Left renal pelvis (tissue), 4 donors: ENCODE measurements around the gene FECH. TPM values are rescaled to one million over a fixed set of nuclear protein-coding genes. Genes with fewer than 3 reads are reported as not detected.
"Not testable (repeated sequence)": the region's sequence is repeated elsewhere in the genome, so short reads cannot be mapped to it uniquely, and the experiment has no call there.

Experiments used
- DNase-seq, 4 donors: peaks; one replicate each; pipeline ENCODE4 v3.0.0-alpha.2; 2013; ENCODE audit warnings: low read depth in 4 of 4, low spot score in 3 of 4
- polyA plus RNA-seq, 4 donors: library from polyadenylated mRNA; unstranded; fragments of 120-200 nt; gene quantifications; one replicate each; pipeline ENCODE4 v1.2.1, GENCODE V29; 2013; ENCODE audit not compliant: insufficient read length in 4 of 4

FECH gene, protein sequence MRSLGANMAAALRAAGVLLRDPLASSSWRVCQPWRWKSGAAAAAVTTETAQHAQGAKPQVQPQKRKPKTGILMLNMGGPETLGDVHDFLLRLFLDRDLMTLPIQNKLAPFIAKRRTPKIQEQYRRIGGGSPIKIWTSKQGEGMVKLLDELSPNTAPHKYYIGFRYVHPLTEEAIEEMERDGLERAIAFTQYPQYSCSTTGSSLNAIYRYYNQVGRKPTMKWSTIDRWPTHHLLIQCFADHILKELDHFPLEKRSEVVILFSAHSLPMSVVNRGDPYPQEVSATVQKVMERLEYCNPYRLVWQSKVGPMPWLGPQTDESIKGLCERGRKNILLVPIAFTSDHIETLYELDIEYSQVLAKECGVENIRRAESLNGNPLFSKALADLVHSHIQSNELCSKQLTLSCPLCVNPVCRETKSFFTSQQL
- 10 to 100 TPM; 37.7 to 49.4 (median 41.2) TPM for polyA plus RNA-seq

DNA sequence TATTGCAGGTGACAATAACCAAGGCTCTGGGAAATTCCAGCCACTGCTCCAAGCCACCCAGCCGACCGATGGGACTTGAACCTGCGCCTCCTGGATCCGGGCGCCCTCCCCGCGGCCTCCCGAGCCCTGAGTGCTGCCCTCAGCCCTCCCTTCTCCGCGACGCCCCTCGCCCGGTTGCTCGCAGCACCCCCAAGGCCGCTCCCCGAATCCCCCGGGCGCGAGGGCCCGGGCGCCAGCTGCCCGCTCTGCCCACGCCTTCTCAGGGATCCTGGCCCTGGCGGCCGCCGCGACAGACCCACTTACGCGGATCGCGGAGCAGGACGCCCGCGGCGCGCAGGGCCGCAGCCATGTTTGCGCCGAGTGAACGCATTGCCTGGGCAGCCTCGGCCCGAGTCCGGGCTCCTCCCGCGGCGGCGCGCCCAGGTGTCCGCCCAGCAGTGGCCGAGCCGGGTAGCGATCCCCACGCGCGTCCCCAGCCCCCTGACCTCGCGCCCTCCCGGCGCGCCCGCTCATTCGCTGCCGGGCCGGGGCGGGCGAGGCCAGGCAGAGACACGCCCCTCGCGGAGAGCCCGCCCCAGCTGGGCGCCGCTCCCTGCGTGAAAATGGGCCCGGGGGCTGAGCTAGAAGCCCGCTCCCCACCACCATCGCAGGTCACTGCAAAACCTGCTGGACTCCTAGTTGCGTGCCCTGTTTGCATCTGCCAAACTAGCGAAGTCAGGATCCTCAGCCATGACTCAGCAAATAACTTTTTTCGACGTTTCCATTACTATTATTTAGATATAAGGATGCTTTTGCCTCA, at the start of gene FECH:
FECH (minus strand) TSS at position 452 of the 799 bp plus-strand sequence; CDS start at position 370, 82 bp downstream.
- DNase-seq: peak; percentile 29 to 43 (median 33)

DNA sequence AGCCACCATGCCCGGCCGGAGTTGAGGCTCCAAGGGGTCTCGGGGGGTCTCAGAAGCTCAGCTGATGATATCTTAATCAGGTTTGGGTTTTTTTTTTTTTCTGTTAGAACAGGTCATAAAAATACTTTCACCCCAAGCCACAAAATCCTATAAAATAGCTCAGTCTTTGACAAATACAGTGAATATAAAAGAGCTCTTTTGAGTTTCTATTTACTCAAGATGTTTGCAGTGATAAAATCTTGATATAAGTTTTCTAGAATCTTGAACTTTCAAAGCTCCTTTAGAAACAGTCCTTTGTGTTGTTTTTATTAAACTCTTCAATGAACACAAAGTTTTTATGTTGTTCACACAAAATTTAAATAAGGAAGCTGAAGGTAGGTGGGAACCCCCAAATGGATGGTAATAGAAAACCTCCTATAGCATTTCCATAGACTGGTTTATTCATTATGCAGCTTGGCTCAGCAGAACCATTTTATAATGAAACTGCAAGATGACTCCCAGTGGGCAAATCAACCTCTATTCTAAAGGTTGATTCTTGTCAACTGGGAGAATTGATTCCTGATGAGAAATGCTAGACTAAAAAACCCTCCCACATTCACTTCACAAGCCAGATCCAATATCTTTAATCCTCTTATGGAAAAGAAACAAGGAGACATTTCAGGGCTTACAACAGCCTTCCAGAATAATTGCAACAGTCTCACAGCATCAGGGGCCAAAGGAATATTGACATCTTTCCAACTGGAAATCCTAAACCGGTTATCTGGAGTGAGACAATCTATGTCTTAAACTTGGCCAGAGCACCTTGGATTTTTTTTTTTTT, 48.7 kb upstream of the FECH start:
- no peak for DNase-seq

DNA sequence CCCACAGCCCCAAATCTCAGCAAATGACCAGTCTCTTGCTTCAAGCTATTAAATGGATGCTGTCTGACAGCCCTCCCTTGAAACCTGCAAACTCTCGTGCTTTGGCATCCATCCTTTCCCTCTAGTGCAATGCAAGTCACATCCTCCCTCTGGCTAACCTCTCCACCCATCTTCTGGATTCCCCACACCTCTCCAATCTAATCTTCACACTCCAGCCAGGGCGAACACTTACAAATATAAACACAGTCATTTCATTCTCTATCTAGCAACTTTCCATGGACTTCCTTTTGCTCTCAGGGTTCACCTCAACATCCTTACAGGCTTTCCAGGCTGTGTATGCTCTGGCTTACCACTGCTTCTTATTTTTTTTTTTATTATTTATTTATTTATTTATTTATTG, 45.2 kb upstream of the FECH start:
- DNase-seq: no peak

DNA sequence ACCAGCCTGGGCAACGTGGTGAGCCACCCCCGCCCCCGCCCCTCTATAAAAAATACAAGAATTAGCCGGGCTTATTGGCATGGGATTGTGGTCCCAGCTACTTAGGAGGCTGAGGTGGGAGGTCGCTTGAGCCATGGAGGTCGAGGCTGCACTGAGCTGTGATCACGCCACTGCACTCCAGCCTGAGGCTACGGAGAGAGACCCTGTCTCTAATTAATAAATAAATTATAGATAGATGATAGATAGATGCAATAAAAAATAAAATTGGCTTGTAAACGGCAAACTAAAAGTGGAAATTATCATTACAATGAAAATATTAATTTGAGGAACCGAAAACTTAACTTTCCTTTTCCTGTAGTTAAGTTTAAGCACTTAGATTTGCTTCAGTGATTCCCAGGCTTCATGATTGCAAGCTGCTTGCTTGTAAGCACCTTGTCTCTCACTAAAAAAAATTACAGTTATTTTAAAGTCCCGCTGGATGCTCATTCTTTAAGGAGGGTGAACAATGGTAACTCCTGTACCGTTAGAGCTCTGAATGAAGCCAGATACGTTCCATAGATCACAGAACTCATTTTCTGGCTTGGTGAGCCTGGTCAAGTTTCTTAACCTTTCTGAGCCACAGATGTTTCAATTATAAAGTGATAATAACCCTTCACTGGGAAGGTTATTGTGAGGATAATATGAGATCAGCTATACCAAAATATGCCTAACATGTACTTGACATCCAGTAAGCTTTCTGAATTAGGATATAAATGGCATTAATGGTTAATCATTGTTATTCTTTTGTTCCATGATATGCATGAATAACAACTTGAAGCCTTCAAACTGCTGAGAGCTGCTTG, 44.5 kb upstream of the FECH start:
- no peak for DNase-seq

DNA sequence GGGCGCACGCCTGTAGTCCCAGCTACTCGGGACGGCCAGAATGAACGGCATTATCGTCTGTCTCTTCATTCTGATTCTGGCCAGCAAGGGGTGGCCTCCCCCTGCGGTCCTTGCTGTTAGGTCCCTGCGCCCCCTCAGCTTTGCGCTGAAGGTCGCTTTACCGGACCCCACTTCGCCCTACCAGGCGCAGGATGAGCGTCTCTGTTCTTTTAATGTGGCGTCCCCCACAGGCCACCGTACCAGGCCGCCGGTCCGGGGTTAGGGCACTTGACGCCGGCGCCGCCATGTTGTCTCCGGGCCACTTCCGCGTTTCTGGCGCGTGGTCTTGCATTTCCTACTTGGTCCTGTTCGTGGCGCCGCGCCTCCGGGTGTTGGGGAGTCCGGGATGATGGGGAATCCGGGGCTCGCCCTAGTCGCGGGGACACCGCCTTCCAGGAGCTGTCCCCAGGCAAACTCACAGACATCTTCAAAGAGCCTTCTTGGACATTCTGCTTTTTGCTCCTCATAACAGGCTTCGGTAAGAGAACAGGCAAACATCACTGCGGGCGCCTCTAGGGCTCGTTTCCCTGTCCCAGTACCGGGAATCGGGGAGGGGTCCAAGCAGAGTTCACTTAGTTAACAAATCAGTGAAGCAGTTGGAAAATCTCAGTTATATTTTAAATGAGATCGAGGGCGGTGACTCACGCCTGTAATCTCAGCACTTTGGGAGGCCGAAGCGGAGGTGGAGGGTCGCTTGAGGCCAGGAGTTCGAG, 43.7 kb upstream of the FECH start:
- DNase-seq: peak; percentile 78 to 89 (median 87)

DNA sequence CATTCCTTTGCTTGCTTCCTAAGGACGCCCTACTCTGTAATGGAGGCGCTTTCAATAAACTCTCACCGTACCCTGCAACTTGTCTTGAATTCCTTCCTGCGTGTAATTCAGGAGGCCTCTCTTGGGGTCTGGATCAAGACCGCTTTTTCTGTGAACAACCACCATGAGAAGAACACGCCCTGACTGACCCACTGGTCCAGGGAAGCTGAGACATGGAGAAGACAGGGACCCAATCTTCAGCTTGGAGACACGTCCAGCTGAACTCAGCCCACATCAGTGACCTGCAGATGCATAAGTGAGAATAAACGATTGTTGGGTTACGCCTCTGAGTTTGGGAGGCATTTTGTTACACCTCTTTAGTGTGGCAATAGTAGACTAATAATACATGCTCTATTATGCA, 42.9 kb upstream of the FECH start:
- DNase-seq: no peak

DNA sequence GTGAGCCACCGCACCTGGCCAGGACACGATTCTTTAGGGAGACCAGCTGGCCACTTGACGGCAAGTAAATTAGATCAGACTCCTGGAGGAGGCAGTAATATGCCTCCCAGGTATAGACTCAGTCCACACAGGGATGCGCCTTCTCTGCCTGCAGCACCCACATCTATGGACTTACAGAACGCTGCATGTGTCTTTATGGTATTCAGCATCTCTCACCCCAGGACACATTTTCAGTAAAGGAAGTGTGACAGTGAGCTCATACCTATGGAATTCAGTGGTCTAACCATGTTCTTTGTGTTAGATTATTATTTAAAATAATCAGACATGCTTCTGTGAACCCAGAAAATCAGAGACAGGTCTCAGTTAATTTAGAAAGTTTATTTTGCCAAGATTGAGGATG, 41.0 kb upstream of the FECH start:
- DNase-seq: no peak

DNA sequence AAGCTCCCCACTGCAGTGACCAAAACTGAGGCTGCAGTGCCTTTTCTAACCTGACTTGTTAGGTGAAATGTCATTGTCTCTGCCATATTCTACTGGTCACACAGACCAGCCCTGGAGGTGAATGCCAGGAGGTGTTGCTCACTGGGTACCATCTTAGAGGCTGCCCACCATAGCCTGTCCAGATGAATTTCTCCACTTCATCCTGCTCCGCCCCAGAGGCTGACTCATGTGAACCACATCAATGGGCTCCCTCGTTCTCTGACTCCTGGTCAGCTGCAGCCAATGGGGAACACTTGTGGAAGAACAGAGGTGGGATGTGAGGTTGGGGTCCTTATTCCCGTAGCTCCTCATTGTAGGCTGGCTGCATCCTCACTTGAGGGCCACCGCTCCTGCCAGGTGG, 38.5 kb upstream of the FECH start:
- no peak for DNase-seq

DNA sequence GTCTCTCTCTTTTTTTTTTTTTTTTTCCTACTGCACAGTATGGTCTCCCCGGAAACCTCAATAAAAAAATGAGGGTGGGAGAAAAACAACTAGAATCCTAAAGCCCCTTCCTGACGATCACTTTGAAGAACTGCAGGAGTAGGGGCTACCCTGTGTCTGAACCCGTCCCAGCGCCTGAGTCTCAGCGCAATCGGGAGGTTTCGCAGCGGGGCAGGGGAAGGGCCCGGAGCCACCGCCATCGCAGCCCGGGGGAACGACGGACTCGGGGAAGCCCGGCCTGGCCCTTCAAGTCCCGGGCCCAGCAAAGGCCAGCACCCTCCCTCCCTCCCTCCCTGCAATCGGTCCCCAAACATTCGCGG, 34.7 kb upstream of the FECH start:
- no peak for DNase-seq

DNA sequence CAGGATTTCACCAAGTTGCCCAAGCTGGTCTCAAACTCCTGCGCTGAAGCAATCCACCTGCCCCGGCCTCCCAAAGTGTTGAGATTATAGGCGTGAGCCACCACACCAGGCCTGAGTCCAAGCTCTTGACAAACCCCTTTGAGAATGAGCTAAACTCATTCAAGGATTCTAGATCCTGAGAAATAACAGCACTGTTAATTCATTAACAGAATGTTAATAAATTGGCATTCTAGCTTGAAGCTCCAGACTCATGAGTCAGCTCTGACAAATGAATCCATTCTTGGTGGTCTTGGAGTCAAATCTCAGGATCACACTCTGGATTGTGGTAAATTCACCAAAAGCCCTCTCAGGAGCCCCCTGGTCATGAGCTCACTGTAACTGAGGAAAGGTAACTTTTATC, 33.4 kb upstream of the FECH start:
- DNase-seq: no peak

DNA sequence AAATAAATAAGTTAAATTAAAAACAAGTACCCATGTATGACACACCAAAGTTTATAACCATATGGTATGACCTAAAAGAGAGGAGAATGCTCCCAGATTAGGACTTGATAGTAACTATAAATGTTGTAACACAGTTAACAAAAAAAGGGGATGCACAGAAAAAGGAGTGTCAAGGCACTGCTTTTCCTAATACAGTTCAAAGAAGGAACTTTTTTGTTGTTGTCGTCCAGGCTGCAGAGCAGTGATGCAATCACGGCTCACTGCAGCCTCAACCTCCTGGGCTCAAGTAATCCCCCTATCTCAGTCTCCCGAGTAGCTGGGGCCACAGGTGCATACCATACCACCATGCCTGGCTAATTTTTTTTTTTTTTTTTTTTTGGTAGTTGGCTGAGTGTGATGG, 32.4 kb upstream of the FECH start:
- no peak for DNase-seq

DNA sequence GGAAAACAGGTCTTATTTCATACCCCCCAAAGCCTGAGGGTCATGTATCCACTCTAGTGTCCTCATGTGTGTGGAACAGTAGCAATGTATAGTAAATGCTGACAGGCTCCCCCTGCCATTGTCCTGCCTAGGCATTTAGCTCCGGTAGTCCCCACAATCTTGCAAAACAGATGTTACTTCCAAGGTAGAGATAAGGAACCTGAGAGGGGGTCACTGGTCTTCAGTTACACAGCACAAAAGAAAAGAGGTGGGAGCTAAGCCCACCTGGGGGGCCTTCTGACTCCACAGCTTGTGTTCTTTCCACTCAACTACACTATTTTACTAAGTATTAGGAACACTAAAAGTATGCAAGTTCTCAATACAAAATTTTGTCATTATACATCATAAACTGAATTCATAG, 17.4 kb upstream of the FECH start:
- DNase-seq: no peak

DNA sequence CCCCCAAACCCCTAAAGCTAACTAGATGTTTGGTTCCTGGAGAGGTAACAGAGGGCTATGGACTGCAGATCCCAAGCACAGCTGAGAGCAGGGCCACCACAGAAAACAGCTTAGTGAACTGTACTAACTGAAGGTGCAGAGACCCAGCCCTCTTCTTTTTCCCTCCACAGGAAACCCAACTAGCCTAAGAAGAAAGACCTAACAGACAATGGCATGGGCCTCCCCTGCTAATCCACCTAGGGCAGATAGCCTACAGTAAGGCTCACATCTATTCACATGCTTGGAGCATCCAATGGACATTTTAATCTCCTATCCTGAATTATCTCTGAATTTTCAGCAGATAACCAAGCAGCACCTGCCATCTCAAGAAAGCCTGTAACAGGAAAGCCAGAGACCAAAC, 8.8 kb upstream of the FECH start:
- DNase-seq: no peak

DNA sequence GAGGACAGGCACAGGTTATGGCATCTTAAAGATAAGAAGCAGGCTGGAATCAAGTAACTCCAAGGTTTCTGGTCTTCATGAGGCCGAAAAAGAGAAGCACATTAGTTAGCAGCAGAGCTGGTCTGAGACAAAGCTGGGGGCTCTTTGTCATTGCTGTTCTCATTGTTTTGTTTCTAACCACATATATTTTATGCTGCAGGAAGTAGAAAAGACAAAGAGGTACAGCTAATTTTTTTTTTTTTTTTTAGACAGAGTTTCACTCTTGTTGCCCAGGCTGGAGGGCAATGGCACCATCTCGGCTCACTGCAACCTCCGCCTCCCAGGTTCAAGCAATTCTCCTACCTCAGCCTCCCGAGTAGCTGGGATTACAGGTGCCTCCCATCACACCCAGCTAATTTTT, 6.2 kb upstream of the FECH start:
- not testable (repeated sequence) for DNase-seq

DNA sequence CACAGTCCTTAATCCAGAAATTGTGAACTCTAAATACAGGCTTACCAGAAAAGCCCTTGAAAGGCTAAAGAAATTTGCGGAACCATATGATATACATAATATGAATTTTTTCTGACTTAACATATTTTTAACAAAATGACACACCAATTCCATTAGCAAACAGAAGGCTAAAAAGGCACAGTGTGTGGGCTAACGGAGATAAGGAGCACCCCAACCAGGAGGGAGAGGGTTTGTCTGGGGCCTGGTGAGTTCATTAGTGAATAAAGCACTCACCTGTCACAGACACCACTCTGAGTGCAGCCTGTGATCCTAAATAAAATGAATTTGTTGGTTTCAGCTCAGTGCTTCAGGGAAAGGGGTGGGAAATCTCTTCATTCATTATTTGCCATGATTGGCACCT, 2.7 kb upstream of the FECH start:
- no peak for DNase-seq

DNA sequence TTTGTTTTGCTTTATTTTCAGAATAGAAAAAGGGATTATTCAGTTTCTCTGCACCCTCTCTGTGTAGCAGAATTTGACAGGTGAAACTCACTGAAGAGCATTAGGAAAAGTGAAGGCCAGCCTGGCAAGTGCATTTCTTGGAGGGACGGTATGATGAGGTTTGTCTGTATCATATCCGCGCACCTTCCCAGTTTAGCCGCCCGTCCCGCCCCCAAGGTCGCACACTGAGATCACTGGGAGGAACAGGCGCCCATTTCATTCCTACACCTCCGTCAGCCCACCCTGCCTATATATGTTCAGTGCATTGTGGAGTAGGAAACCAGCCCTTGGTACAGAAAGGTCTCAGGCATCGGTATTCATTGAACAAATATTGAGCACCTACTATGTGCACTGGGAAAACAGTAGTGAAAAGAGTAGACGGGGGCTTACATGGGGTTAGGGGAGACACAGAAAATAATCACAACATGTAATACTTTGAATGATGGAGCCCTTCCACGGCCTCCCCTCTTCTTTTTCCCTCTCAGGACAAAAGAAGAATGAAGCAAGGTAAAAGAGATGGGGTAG, 678 bp upstream of the FECH start:
- no peak for DNase-seq

DNA sequence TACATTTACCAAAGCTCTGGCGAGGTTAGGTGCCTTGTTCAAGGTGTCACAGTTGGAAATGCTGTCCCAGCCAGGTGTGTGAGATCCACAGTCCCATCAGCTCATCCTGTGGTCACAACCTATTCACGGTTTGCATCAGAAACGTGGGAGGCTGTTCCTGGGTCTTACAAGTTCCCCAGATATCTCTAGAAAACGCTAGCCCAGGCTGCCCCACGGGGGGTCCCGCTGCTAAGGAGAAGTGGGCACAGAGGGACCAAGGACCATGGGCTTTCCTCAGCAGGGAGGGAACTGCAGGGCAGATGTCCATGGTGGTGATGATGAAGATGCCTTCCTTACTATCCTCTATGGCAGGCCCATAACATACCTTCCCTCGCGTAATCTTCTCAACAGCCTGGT, 649 bp downstream of the FECH start:
- DNase-seq: no peak

DNA sequence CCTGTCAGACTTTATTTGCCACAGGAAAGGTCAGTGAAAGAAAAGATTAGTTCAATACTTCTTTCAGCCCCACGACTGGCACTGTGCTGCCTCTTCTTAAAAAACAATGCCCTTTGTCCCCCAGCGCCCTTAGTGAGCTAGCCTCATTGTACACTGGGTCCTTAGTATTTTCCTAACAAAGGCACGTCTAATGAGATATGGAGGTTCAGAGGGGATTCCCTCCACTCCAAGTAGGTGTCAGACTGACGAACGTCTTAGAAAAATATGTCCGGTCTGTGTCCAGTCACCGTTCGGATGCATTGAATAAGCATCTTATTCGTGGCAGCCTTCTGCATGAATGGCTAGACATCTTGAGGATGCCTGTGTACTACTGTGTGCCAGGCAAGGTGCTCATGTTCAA, 1.1 kb downstream of the FECH start:
- no peak for DNase-seq

DNA sequence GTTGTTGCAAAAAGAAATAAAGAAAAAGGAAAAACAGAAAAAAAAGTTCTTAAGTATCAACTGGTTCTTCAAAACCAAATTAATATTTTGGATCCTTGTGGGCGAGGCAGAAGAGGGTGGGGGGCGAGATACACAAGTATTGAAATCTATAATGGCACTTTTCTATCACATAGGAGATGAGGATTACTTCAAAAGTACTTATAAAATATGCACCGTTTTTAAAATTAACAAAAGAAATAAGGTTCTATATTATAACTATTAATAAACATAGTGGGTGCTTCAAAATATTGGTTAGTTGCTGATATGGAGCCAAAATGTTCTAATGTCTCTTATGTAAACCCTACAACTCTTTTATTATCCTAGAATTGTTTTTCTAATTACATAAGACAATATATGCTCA, 2.1 kb downstream of the FECH start:
- no peak for DNase-seq
